ENCODE measurements around the gene VSNL1. TPM values are rescaled to one million over a fixed set of nuclear protein-coding genes. Genes with fewer than 3 reads are reported as not detected.
A peak's percentile ranks its signal among the peaks of the same experiment; 100 is the strongest.

The VSNL1 gene
- total RNA-seq, 1 donor from 2014 or later, result not detected

GRCh38 chr2:17640406-17640805, 99.9 kb downstream of the VSNL1 start:
- H3K9me3 Mint-ChIP-seq, result no peaks in the 10 kb centered on the region
- no peak overlapping the region for H3K27ac Mint-ChIP-seq
- no peaks in the 10 kb centered on the region for H3K36me3 Mint-ChIP-seq (ENCODE audit: low read depth)
- no peak for DNase-seq
- H3K27me3 Mint-ChIP-seq, result peaks cover 3% of the 10 kb centered on the region
- intact Hi-C loops (cut with micrococcal nuclease), result no loop called here
- H3K4me1 Mint-ChIP-seq, result peaks cover 4% of the 10 kb centered on the region
- H3K4me3 Mint-ChIP-seq, result no peak overlapping the region

GRCh38 chr2:17643031-17643615, 102.6 kb downstream of the VSNL1 start:
- peaks cover 4% of the 10 kb centered on the region for H3K4me1 Mint-ChIP-seq
- no peak for DNase-seq

GRCh38 chr2:17644997-17645720, 104.7 kb downstream of the VSNL1 start:
- Mint-ChIP-seq H3K9me3 (no peaks in the 10 kb centered on the region), H3K4me3 (no peak overlapping the region), H3K27me3 (peaks cover 3% of the 10 kb centered on the region), H3K4me1 (peaks cover 4% of the 10 kb centered on the region), H3K36me3 (ENCODE audit: low read depth) (no peaks in the 10 kb centered on the region), H3K27ac (no peak overlapping the region)
- DNase-seq, result no peak
- intact Hi-C loops (cut with micrococcal nuclease), result no loop called here

More at GRCh38 chr2:17643031-17643615, 102.6 kb downstream of the VSNL1 start:
- H3K27me3 Mint-ChIP-seq, result peaks cover 3% of the 10 kb centered on the region
- no peaks in the 10 kb centered on the region for H3K9me3 Mint-ChIP-seq
- no peaks in the 10 kb centered on the region for H3K36me3 Mint-ChIP-seq (ENCODE audit: low read depth)
- H3K27ac Mint-ChIP-seq, result no peak overlapping the region
- intact Hi-C loops (cut with micrococcal nuclease), result no loop called here
- no peak overlapping the region for H3K4me3 Mint-ChIP-seq

GRCh38 chr2:17646081-17646554, 105.6 kb downstream of the VSNL1 start:
- Mint-ChIP-seq H3K27me3 (no peaks in the 10 kb centered on the region), H3K27ac (no peak overlapping the region), H3K4me1 (peaks cover 4% of the 10 kb centered on the region), H3K9me3 (no peaks in the 10 kb centered on the region), H3K36me3 (ENCODE audit: low read depth) (no peaks in the 10 kb centered on the region), H3K4me3 (no peak overlapping the region)
- DNase-seq, result peak; percentile 85
- intact Hi-C loops (cut with micrococcal nuclease), result loop anchor here (1.0 kb wide), 2 partner anchors 12 to 27 kb away; no protein-coding TSS in a partner anchor

GRCh38 chr2:17646838-17647701, 106.6 kb downstream of the VSNL1 start:
- intact Hi-C loops (cut with micrococcal nuclease), result loop anchor here (1.0 kb wide), 2 partner anchors 11 to 26 kb away; no protein-coding TSS in a partner anchor
- Mint-ChIP-seq H3K27ac (no peak overlapping the region), H3K36me3 (ENCODE audit: low read depth) (no peaks in the 10 kb centered on the region), H3K9me3 (no peaks in the 10 kb centered on the region), H3K27me3 (no peaks in the 10 kb centered on the region), H3K4me3 (no peak overlapping the region), H3K4me1 (peaks cover 4% of the 10 kb centered on the region)
- DNase-seq, result no peak

- intact Hi-C loops (cut with micrococcal nuclease), result no loop called here
- no peak for DNase-seq
- H3K4me1 Mint-ChIP-seq, result no peaks in the 10 kb centered on the region
- no peak overlapping the region for H3K27ac Mint-ChIP-seq
- H3K4me3 Mint-ChIP-seq, result no peak overlapping the region
- no peaks in the 10 kb centered on the region for H3K36me3 Mint-ChIP-seq (ENCODE audit: low read depth)
- H3K27me3 Mint-ChIP-seq, result no peaks in the 10 kb centered on the region
- H3K9me3 Mint-ChIP-seq, result no peaks in the 10 kb centered on the region
Measured at GRCh38 chr2:17648581-17648980, 108.1 kb downstream of the VSNL1 start.

- intact Hi-C loops (cut with micrococcal nuclease), result no loop called here
- DNase-seq, result no peak
- no peak overlapping the region for H3K27ac Mint-ChIP-seq
- no peak overlapping the region for H3K4me3 Mint-ChIP-seq
- no peaks in the 10 kb centered on the region for H3K36me3 Mint-ChIP-seq (ENCODE audit: low read depth)
- no peaks in the 10 kb centered on the region for H3K27me3 Mint-ChIP-seq
- no peaks in the 10 kb centered on the region for H3K4me1 Mint-ChIP-seq
- no peaks in the 10 kb centered on the region for H3K9me3 Mint-ChIP-seq
Measured at GRCh38 chr2:17649026-17649425, 108.5 kb downstream of the VSNL1 start.

GRCh38 chr2:17652681-17653394, 112.3 kb downstream of the VSNL1 start:
- Mint-ChIP-seq H3K9me3 (no peaks in the 10 kb centered on the region), H3K4me1 (peaks cover 2% of the 10 kb centered on the region), H3K27me3 (no peaks in the 10 kb centered on the region), H3K36me3 (ENCODE audit: low read depth) (no peaks in the 10 kb centered on the region), H3K4me3 (no peak overlapping the region), H3K27ac (no peak overlapping the region)
- DNase-seq, result peak; percentile 34
- intact Hi-C loops (cut with micrococcal nuclease), result no loop called here

GRCh38 chr2:17657759-17658158, 117.3 kb downstream of the VSNL1 start:
- no peak for DNase-seq
- no peaks in the 10 kb centered on the region for H3K27me3 Mint-ChIP-seq
- peaks cover 17% of the 10 kb centered on the region for H3K4me1 Mint-ChIP-seq
- intact Hi-C loops (cut with micrococcal nuclease), result loop anchor here (1.0 kb wide), 1 partner anchor 11 kb away; no protein-coding TSS in a partner anchor
- H3K27ac Mint-ChIP-seq, result no peak overlapping the region
- H3K4me3 Mint-ChIP-seq, result no peak overlapping the region
- H3K36me3 Mint-ChIP-seq (ENCODE audit: low read depth), result peaks cover 10% of the 10 kb centered on the region
- H3K9me3 Mint-ChIP-seq, result no peaks in the 10 kb centered on the region

- no peak overlapping the region for H3K4me3 Mint-ChIP-seq
- H3K36me3 Mint-ChIP-seq (ENCODE audit: low read depth), result peaks cover 10% of the 10 kb centered on the region
- H3K4me1 Mint-ChIP-seq, result peaks cover 17% of the 10 kb centered on the region
- no peak for DNase-seq
- intact Hi-C loops (cut with micrococcal nuclease), result loop anchor here (1.0 kb wide), 1 partner anchor 12 kb away; no protein-coding TSS in a partner anchor
- H3K27me3 Mint-ChIP-seq, result no peaks in the 10 kb centered on the region
- no peak overlapping the region for H3K27ac Mint-ChIP-seq
- no peaks in the 10 kb centered on the region for H3K9me3 Mint-ChIP-seq
Measured at GRCh38 chr2:17658251-17658843, 117.9 kb downstream of the VSNL1 start.

- no peaks in the 10 kb centered on the region for H3K27me3 Mint-ChIP-seq
- DNase-seq, result no peak
- intact Hi-C loops (cut with micrococcal nuclease), result loop anchor here (10.0 kb wide), 1 partner anchor 185 kb away; no protein-coding TSS in a partner anchor
- H3K4me1 Mint-ChIP-seq, result peaks cover 17% of the 10 kb centered on the region
- no peak overlapping the region for H3K27ac Mint-ChIP-seq
- H3K9me3 Mint-ChIP-seq, result no peaks in the 10 kb centered on the region
- H3K36me3 Mint-ChIP-seq (ENCODE audit: low read depth), result peaks cover 14% of the 10 kb centered on the region
- no peak overlapping the region for H3K4me3 Mint-ChIP-seq
Measured at GRCh38 chr2:17660219-17660618, 119.7 kb downstream of the VSNL1 start.

- peak; percentile 45 for DNase-seq
- intact Hi-C loops (cut with micrococcal nuclease), result loop anchor here (10.0 kb wide), 1 partner anchor 187 kb away; no protein-coding TSS in a partner anchor
- Mint-ChIP-seq H3K4me3 (no peak overlapping the region), H3K4me1 (peaks cover 17% of the 10 kb centered on the region), H3K9me3 (no peaks in the 10 kb centered on the region), H3K27me3 (no peaks in the 10 kb centered on the region), H3K36me3 (ENCODE audit: low read depth) (peaks cover 17% of the 10 kb centered on the region), H3K27ac (no peak overlapping the region)
Measured at GRCh38 chr2:17661460-17661859, 121.0 kb downstream of the VSNL1 start.

GRCh38 chr2:17662723-17663122, 122.2 kb downstream of the VSNL1 start:
- peaks cover 16% of the 10 kb centered on the region for H3K4me1 Mint-ChIP-seq
- no peak overlapping the region for H3K27ac Mint-ChIP-seq
- H3K4me3 Mint-ChIP-seq, result no peak overlapping the region
- intact Hi-C loops (cut with micrococcal nuclease), result loop anchor here (10.0 kb wide), 1 partner anchor 188 kb away; no protein-coding TSS in a partner anchor
- DNase-seq, result no peak
- no peaks in the 10 kb centered on the region for H3K9me3 Mint-ChIP-seq
- no peaks in the 10 kb centered on the region for H3K27me3 Mint-ChIP-seq
- peaks cover 17% of the 10 kb centered on the region for H3K36me3 Mint-ChIP-seq (ENCODE audit: low read depth)

Data from activated CD4-positive, alpha-beta T cell treated with anti-CD3 and anti-CD28 coated beads, Interleukin-2, amount 10 ng/mL, durations not matched to agents 24 days and 14 days (primary cell).